A673 (cell line): ENCODE data around the gene POLR3K. TPM values are rescaled to one million over a fixed set of nuclear protein-coding genes. Genes with fewer than 3 reads are reported as not detected.

Source experiments
- BruUV-seq: library from RNA; stranded (reverse); fragments of 400-500 nt; replicated peaks from 2 replicates; lab custom pipeline; 2021; lab: Mats Ljungman, UMichigan
- CTCF ChIA-PET: fragments of 300-600 bp; sonication (Branson Sonifier 250); formaldehyde crosslinking; loops from one replicate; lab custom pipeline; 2022; ENCODE audit warnings: antibody characterized with exemption; lab: Charles Lee
- POLR2A ChIA-PET: fragments of 300-600 bp; sonication (Branson Sonifier 250); formaldehyde crosslinking; loops from one replicate; lab custom pipeline; 2022; ENCODE audit warnings: antibody characterized with exemption; ENCODE audit not compliant: low non-redundant PET; lab: Charles Lee
- DNase-seq: peaks from one replicate; pipeline ENCODE4 v3.0.0-alpha.2; 2015; ENCODE audit warnings: low spot score
- H3K27ac ChIP-seq: fragments of 200-600 bp; sonication (generic); 2 replicates; pipeline ENCODE4 v1.5.1; 2016; ENCODE audit warnings: mixed run types, low read depth, mild to moderate bottlenecking, mixed read lengths, antibody characterized with exemption, low read length; ENCODE audit not compliant: poor library complexity, severe bottlenecking
- H3K27me3 ChIP-seq: fragments of 200-600 bp; sonication (generic); replicated peaks from 2 replicates; pipeline ENCODE4 v1.6.1; 2017; ENCODE audit warnings: mixed run types, low read depth, mild to moderate bottlenecking, mixed read lengths, antibody characterized with exemption, low read length; ENCODE audit not compliant: insufficient read depth, poor library complexity
- H3K36me3 ChIP-seq: fragments of 200-600 bp; sonication (generic); 2 replicates; pipeline ENCODE4 v1.6.1; 2016; ENCODE audit warnings: mixed run types, mild to moderate bottlenecking, mixed read lengths, antibody characterized with exemption, low read length; ENCODE audit not compliant: insufficient read depth, poor library complexity, severe bottlenecking
- H3K4me1 ChIP-seq: fragments of 200-600 bp; sonication (generic); 2 replicates; pipeline ENCODE4 v1.6.1; 2017; ENCODE audit warnings: mixed run types, mild to moderate bottlenecking, mixed read lengths, antibody characterized with exemption, low read length; ENCODE audit not compliant: insufficient read depth, poor library complexity, severe bottlenecking
- H3K4me3 ChIP-seq: fragments of 200-600 bp; sonication (generic); 2 replicates; pipeline ENCODE4 v1.5.1; 2016; ENCODE audit warnings: low read depth, mixed run types, mild to moderate bottlenecking, mixed read lengths, low read length; ENCODE audit not compliant: poor library complexity, severe bottlenecking
- H3K9me3 ChIP-seq: fragments of 200-600 bp; sonication (generic); 2 replicates; pipeline ENCODE4 v1.6.1; 2016; ENCODE audit warnings: mixed run types, low read depth, mild to moderate bottlenecking, mixed read lengths, antibody characterized with exemption, low read length; ENCODE audit not compliant: poor library complexity, severe bottlenecking
- CTCF ChIP-seq: fragments of 300-800, 200-600 bp; sonication (generic); conservative IDR thresholded peaks from 2 replicates; pipeline ENCODE4 v1.5.1; 2017; ENCODE audit warnings: low read depth, mild to moderate bottlenecking, antibody characterized with exemption, low read length, moderate library complexity, mixed read lengths
- EZH2 ChIP-seq: fragments of 200-600 bp; sonication (generic); IDR thresholded peaks from 2 replicates; pipeline ENCODE4 v1.6.1; 2017; ENCODE audit warnings: borderline replicate concordance, low read depth, mild to moderate bottlenecking, mixed read lengths, antibody characterized with exemption, low read length; ENCODE audit not compliant: poor library complexity, severe bottlenecking
- intact Hi-C: fragments of 100-400 bp; cut with micrococcal nuclease; formaldehyde crosslinking; loops from one replicate; pipeline ENCODE4 v1.10.0; 2022; ENCODE audit not compliant: unreplicated experiment
- total RNA-seq: library from RNA; stranded (reverse); gene quantifications from 2 replicates; pipeline ENCODE4 v1.2.3, GENCODE V29; 2021

The POLR3K gene
- total RNA-seq, 1 experiment from 2014 or later = 48.5 TPM

GRCh38 chr16:83781-84615 lies 30.6 kb upstream of the POLR3K start:
- TF ChIP-seq CTCF (no peak), EZH2 (no peak)
- intact Hi-C loops = no loop called here
- no TSS peak for BruUV-seq
- Histone ChIP-seq H3K27me3 (no peaks in the 10 kb centered on the region), H3K9me3 (no peaks in the 10 kb centered on the region), H3K4me3 (no peak overlapping the region), H3K4me1 (peaks cover under 1% of the 10 kb centered on the region), H3K27ac (no peak overlapping the region), H3K36me3 (peaks cover 26% of the 10 kb centered on the region)
- ChIA-PET CTCF (no interaction called here), POLR2A (no interaction called here)
- no peak for DNase-seq

- POLR2A ChIA-PET = no interaction called here
Measured at GRCh38 chr16:83060-83603, 29.7 kb upstream of the POLR3K start.

More at GRCh38 chr16:83060-83603, 29.7 kb upstream of the POLR3K start:
- no peak overlapping the region for H3K4me3 ChIP-seq
- BruUV-seq = no TSS peak
- no peaks in the 10 kb centered on the region for H3K9me3 ChIP-seq
- no peak overlapping the region for H3K27ac ChIP-seq
- no peaks in the 10 kb centered on the region for H3K27me3 ChIP-seq
- H3K36me3 ChIP-seq = peaks cover 18% of the 10 kb centered on the region
- DNase-seq = no peak
- TF ChIP-seq EZH2 (no peak), CTCF (no peak)
- intact Hi-C loops = no loop called here
- peaks cover 5% of the 10 kb centered on the region for H3K4me1 ChIP-seq
- CTCF ChIA-PET = no interaction called here
